Gastroesophageal sphincter (tissue), 4 donors: ENCODE results near the gene ABCC11. TPM values are rescaled to one million over a fixed set of nuclear protein-coding genes. Genes with fewer than 3 reads are reported as not detected.

Experiments used
- ATAC-seq: fragments of 150-250 bp; one replicate; pipeline ENCODE4 v1.9.1; 2016; ENCODE audit warnings: mild to moderate bottlenecking, moderate library complexity
- H3K27ac ChIP-seq, 4 donors: fragments of 200-600 bp; sonication (generic) in 3 of 4; 1 replicate in 3 of 4; 2 replicates in 1 of 4; pipeline ENCODE4 v1.5.1; 2016 to 2019
- H3K27me3 ChIP-seq: fragments of 200-600 bp; sonication (generic); one replicate; pipeline ENCODE4 v1.5.1; 2019
- H3K36me3 ChIP-seq, 2 donors: fragments of 200-600 bp; sonication (generic); one replicate each; pipeline ENCODE4 v1.5.1; 2019; ENCODE audit warnings: control low read depth in 1 of 2
- H3K4me1 ChIP-seq, 3 donors: fragments of 200-600 bp; sonication (generic); 1 replicate in 2 of 3; 2 replicates in 1 of 3; pipeline ENCODE4 v1.5.1; 2016 to 2019; ENCODE audit warnings: control low read depth in 2 of 3
- H3K4me3 ChIP-seq, 2 donors: fragments of 200-600 bp; sonication (generic); one replicate each; pipeline ENCODE4 v1.5.1; 2019; ENCODE audit warnings: mild to moderate bottlenecking in 1 of 2, moderate library complexity in 1 of 2
- H3K9me3 ChIP-seq, 3 donors: fragments of 200-600 bp; sonication (generic); one replicate each; pipeline ENCODE4 v1.5.1; 2017 to 2019; ENCODE audit warnings: control low read depth in 2 of 3
- EP300 ChIP-seq: sonication (generic); formaldehyde crosslinking; IDR thresholded peaks from one replicate; pipeline ENCODE4 v1.6.1; 2017; ENCODE audit warnings: antibody characterized with exemption, mild to moderate bottlenecking
- POLR2A ChIP-seq, 2 donors: fragments of 450-650 bp; IDR thresholded peaks; one replicate each; pipeline ENCODE4 v1.6.1; 2017; ENCODE audit warnings: antibody characterized with exemption in 2 of 2, mild to moderate bottlenecking in 2 of 2, moderate library complexity in 1 of 2
- POLR2AphosphoS5 ChIP-seq: sonication (generic); formaldehyde crosslinking; IDR thresholded peaks from one replicate; pipeline ENCODE4 v1.6.1; 2017; ENCODE audit warnings: antibody characterized with exemption
- WGBS, 2 donors: methylation state at CpG; one replicate each; pipeline ENCODE4 v1.1.5; 2018; ENCODE audit warnings: low coverage in 1 of 2; 5-methylcytosine and 5-hydroxymethylcytosine counted together
- total RNA-seq, 4 donors: library from RNA; depleted of rRNA; stranded (reverse); fragments of >200 nt; gene quantifications; one replicate each; pipeline ENCODE4 v1.1.0, GENCODE V29; 2016
- TF ChIP-seq, protein P1 (sequence below), 4 experiments: fragments of 200-600 bp in 2 of 4; fragments of 450-650 bp in 2 of 4; sonication (generic) in 1 of 4; IDR thresholded peaks; one replicate each; pipeline ENCODE4 v1.5.1; 2017 to 2019; ENCODE audit warnings: antibody characterized with exemption in 4 of 4, mild to moderate bottlenecking in 2 of 4, moderate library complexity in 2 of 4

Gene ABCC11
- total RNA-seq, 4 donors from 2014 or later = not detected

DNA sequence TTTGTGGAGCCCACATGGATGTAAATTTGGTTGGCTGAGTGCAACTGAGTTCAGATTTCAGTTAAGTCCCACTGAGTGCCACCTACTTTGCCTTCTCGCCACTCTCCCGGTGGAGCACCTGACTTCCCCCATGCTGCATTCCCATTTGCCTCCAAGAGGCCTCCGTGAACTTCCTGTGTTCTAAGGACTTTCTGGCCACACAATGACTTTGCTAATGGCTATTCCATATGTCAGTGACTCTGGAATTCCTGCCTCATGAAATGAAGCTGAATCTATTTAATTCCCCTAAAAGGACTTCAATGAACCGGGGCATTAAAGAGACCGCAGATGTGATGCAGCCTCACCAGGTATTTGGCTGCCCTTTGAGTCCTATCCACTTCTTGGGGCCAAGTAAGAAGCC, 121.5 kb downstream of the ABCC11 start:
- Histone ChIP-seq H3K9me3 (no peaks in the 10 kb centered on the region), H3K27ac (no peak overlapping the region), H3K27me3 (no peaks in the 10 kb centered on the region), H3K36me3 (no peaks in the 10 kb centered on the region), H3K4me3 (no peak overlapping the region), H3K4me1 (no peaks in the 10 kb centered on the region)
- ATAC-seq = no peak
- TF ChIP-seq POLR2AphosphoS5 = no peak
- TF ChIP-seq POLR2A (IDR thresholded peaks at IDR 0.05) = no peak
- TF ChIP-seq EP300 = no peak
- TF ChIP-seq, protein P1, sequence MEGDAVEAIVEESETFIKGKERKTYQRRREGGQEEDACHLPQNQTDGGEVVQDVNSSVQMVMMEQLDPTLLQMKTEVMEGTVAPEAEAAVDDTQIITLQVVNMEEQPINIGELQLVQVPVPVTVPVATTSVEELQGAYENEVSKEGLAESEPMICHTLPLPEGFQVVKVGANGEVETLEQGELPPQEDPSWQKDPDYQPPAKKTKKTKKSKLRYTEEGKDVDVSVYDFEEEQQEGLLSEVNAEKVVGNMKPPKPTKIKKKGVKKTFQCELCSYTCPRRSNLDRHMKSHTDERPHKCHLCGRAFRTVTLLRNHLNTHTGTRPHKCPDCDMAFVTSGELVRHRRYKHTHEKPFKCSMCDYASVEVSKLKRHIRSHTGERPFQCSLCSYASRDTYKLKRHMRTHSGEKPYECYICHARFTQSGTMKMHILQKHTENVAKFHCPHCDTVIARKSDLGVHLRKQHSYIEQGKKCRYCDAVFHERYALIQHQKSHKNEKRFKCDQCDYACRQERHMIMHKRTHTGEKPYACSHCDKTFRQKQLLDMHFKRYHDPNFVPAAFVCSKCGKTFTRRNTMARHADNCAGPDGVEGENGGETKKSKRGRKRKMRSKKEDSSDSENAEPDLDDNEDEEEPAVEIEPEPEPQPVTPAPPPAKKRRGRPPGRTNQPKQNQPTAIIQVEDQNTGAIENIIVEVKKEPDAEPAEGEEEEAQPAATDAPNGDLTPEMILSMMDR (IDR thresholded peaks at IDR 0.05) = no peak
- 62 to 83% methylated on average over 2 to 3 of the region's 5 CpGs for WGBS, 2 donors

DNA sequence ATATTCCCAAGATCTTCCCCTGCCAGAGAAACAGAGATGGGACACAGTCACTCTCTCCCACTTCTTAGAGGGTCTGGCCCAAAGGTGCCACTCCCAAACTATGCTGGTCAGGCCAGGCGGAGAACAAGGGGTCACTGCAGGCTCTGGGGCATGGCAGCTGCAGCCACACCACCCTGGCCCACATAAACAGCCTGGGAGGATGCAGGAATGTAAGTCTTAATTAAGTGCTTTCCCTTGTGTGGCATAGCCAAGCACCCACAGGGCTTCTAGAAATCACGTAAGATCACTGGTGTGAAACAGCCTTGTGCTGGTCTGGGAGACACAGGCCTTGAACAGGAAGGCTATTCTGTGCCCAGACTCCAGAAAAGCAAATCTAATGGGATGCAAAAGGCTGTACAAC, 123.1 kb downstream of the ABCC11 start:
- Histone ChIP-seq H3K27me3 (no peaks in the 10 kb centered on the region), H3K4me3 (no peak overlapping the region), H3K27ac (no peak overlapping the region), H3K9me3 (no peaks in the 10 kb centered on the region), H3K36me3 (no peaks in the 10 kb centered on the region), H3K4me1 (no peaks in the 10 kb centered on the region)
- WGBS, 2 donors = 100% methylated on average over 1 of the region's 2 CpGs; no CpG with 5 or more reads in 1 of the 2 donors
- no peak for TF ChIP-seq EP300
- no peak for ATAC-seq

DNA sequence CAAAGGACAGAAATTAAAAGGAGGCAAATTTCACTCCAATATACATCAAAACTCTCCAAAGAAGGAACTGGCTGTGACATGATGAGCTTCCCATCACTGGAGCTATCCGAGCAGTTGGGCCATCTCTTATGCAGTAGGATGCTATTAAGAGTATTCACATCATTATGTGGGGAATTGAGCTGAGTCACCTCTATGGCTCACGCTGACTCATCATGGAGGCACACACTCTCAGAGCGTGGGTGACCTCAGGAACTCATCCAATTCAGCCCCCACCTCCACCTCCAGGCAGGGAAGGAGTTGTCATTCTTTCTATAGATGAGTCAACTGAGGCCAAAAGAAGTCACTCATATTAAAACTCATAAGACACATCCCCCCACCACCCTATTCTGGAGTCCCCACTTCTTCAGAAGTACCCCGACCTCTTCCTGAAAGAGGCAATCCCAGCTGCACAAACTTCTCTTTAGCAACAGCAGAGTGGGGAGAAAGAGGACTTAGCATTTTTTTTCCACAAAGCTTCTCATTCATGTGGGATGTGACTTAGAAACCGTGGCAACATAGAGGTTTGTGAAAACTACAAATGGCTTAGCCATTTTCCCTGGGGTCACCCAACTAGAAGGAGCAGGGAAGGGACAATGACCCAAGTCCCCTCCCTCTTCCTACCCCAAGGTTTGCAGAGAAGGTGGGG, 124.1 kb downstream of the ABCC11 start:
- 42 to 67% methylated on average over 2 to 3 of the region's 5 CpGs for WGBS, 2 donors
- Histone ChIP-seq H3K4me3 (no peak overlapping the region), H3K36me3 (no peaks in the 10 kb centered on the region), H3K27ac (no peak overlapping the region), H3K9me3 (no peaks in the 10 kb centered on the region), H3K4me1 (no peaks in the 10 kb centered on the region), H3K27me3 (no peaks in the 10 kb centered on the region)
- no peak for ATAC-seq
- no peak for TF ChIP-seq POLR2AphosphoS5
- TF ChIP-seq EP300 = no peak
- TF ChIP-seq, protein P1 (IDR thresholded peaks at IDR 0.05) = no peak
- TF ChIP-seq POLR2A (IDR thresholded peaks at IDR 0.05) = no peak

DNA sequence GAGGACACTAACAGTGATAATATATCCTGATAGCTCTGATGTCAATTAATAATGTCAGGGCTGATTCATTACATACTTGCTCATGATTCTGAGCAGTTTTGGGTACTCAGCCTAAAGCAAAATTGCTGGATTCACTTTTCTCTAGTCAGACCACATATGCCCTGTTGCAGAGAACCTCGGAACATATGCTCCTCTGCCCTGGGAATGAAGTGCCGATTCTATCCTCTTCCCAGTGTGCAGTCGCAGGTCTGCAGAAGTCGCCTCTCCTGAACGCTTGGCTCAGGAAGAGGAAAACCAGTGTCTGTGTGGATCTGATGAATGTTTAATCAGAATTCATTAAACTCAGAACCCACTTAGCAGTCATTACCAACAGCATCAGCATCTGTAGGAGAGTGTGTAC, 126.1 kb downstream of the ABCC11 start:
- H3K27ac ChIP-seq = no peak overlapping the region
- no peak for ATAC-seq
- no peak overlapping the region for H3K4me3 ChIP-seq
- peaks cover 10% of the 10 kb centered on the region for H3K27me3 ChIP-seq
- 83 to 87% methylated on average over 4 to 5 of the region's 5 CpGs for WGBS, 2 donors
- TF ChIP-seq POLR2AphosphoS5 (no peak), POLR2A (IDR thresholded peaks at IDR 0.05) (no peak), EP300 (no peak)
- TF ChIP-seq, protein P1 (IDR thresholded peaks at IDR 0.05) = no peak
- H3K36me3 ChIP-seq = no peaks in the 10 kb centered on the region
- H3K9me3 ChIP-seq = no peaks in the 10 kb centered on the region
- H3K4me1 ChIP-seq = no peaks in the 10 kb centered on the region

DNA sequence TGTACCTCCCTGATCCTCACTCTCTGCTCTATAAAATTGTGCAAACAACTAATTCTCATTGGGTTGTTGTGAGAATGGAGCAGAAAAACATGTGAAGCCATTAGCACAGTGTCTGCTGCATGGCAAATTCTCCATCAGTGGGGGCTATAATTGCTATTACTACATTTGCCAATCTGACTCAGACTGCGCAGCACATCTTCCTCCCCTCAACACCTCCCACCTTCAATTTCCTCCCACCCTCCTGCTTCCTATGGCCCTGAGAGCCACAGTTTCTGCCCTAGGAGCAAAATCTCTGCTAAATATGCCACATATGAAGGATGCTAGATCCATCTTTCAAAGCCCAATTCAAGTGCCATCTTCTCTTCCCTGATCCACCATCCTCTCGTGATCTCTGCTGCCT, 128.5 kb downstream of the ABCC11 start:
- Histone ChIP-seq H3K27ac (no peak overlapping the region), H3K4me3 (no peak overlapping the region), H3K9me3 (no peaks in the 10 kb centered on the region), H3K36me3 (no peaks in the 10 kb centered on the region), H3K27me3 (peaks cover 23% of the 10 kb centered on the region), H3K4me1 (no peaks in the 10 kb centered on the region)
- 83 to 93% methylated on average over 1 to 2 of the region's 2 CpGs for WGBS, 2 donors
- ATAC-seq = no peak
- TF ChIP-seq EP300 (no peak), POLR2A (IDR thresholded peaks at IDR 0.05) (no peak), POLR2AphosphoS5 (no peak)
- TF ChIP-seq, protein P1 (IDR thresholded peaks at IDR 0.05) = no peak
